ENCODE measurements around the gene CCN5.

- TF ChIP-seq, protein P1, sequence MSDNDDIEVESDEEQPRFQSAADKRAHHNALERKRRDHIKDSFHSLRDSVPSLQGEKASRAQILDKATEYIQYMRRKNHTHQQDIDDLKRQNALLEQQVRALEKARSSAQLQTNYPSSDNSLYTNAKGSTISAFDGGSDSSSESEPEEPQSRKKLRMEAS (IDR thresholded peaks at IDR 0.05): peak; percentile 80
- no peak for TF ChIP-seq REST (IDR thresholded peaks at IDR 0.05; ENCODE audit: low read depth)
- TF ChIP-seq RAD21 (IDR thresholded peaks at IDR 0.05; ENCODE audit: low read depth): peak; percentile 12; the same call in 1 of the 2 replicates
- TF ChIP-seq CEBPB (IDR thresholded peaks at IDR 0.05): peak; percentile 20; the same call in 1 of the 2 replicates
- peak; percentile 90 for TF ChIP-seq TCF12 (IDR thresholded peaks at IDR 0.05; ENCODE audit: low read depth)
- no peak for TF ChIP-seq EGR1 (IDR thresholded peaks at IDR 0.05)
- TF ChIP-seq NFIC (IDR thresholded peaks at IDR 0.05): peak; percentile 79
- TF ChIP-seq EP300 (IDR thresholded peaks at IDR 0.05; ENCODE audit: borderline replicate concordance): peak; percentile 90
- TF ChIP-seq FOXM1 (IDR thresholded peaks at IDR 0.05; ENCODE audit: borderline replicate concordance, low read depth): peak; percentile 72; the same call in 1 of the 2 replicates
- peak; percentile 97 for TF ChIP-seq TEAD4 (IDR thresholded peaks at IDR 0.05)
- TF ChIP-seq YY1 (IDR thresholded peaks at IDR 0.05; ENCODE audit: low read depth): no peak
- no peak for TF ChIP-seq TAF1 (IDR thresholded peaks at IDR 0.05; ENCODE audit: low read depth)
Measured at GRCh38 chr20:44692932-44693480, 22.2 kb upstream of the CCN5 start.
